Suprapubic skin (tissue), 4 donors: ENCODE results near the gene ALOX15.

Experiments
- CTCF ChIP-seq, 2 donors: fragments of 200-600 bp in 1 of 2; fragments of 450-650 bp in 1 of 2; sonication (generic) in 1 of 2; IDR thresholded peaks; one replicate each; pipeline ENCODE4 v1.5.1; 2016 to 2019; ENCODE audit warnings: antibody characterized with exemption in 2 of 2, mild to moderate bottlenecking in 1 of 2, moderate library complexity in 1 of 2
- EP300 ChIP-seq: sonication (generic); formaldehyde crosslinking; IDR thresholded peaks from one replicate; pipeline ENCODE4 v1.6.1; 2017; ENCODE audit warnings: antibody characterized with exemption
- POLR2A ChIP-seq, 2 donors: fragments of 450-650 bp; IDR thresholded peaks; one replicate each; pipeline ENCODE4 v1.6.1; 2017; ENCODE audit warnings: antibody characterized with exemption in 2 of 2, mild to moderate bottlenecking in 2 of 2, moderate library complexity in 2 of 2
- POLR2AphosphoS5 ChIP-seq, 3 donors: sonication (generic); formaldehyde crosslinking; IDR thresholded peaks; one replicate each; pipeline ENCODE4 v1.6.1; 2017; ENCODE audit warnings: antibody characterized with exemption in 3 of 3

GRCh38 chr17:4587195-4587594 lies 54.3 kb downstream of the ALOX15 start:
- TF ChIP-seq CTCF (IDR thresholded peaks at IDR 0.05) (no peak), POLR2A (IDR thresholded peaks at IDR 0.05) (no peak), POLR2AphosphoS5 (IDR thresholded peaks at IDR 0.05) (no peak), EP300 (no peak)
